PC-3 (cell line): Measurements from ENCODE around the gene PRR36. TPM values are rescaled to one million over a fixed set of nuclear protein-coding genes. Genes with fewer than 3 reads are reported as not detected.

Experiments
- ATAC-seq: fragments of 200-7000 bp; cut with Tn5 transposase; 2 replicates; pipeline ENCODE4 v1.9.1; 2020; ENCODE audit warnings: mild to moderate bottlenecking, moderate library complexity
- BruUV-seq: library from RNA; stranded (reverse); fragments of 400-500 nt; replicated peaks from 2 replicates; lab custom pipeline; 2021; lab: Mats Ljungman, UMichigan
- CTCF ChIA-PET: fragments of 300-600 bp; sonication (Branson Sonifier 250); formaldehyde crosslinking; loops from one replicate; lab custom pipeline; 2022; ENCODE audit warnings: antibody characterized with exemption; lab: Charles Lee
- POLR2A ChIA-PET: fragments of 300-600 bp; sonication (Branson Sonifier 250); formaldehyde crosslinking; loops from one replicate; lab custom pipeline; 2022; ENCODE audit warnings: antibody characterized with exemption; ENCODE audit not compliant: unreplicated experiment; lab: Charles Lee
- DNase-seq: peaks from one replicate; pipeline ENCODE4 v3.0.0-alpha.2; 2015
- H2AFZ ChIP-seq: fragments of 300-600 bp; sonication (generic); 2 replicates; pipeline ENCODE4 v1.6.0; 2016; ENCODE audit warnings: antibody characterized with exemption, low read length
- H3F3A ChIP-seq: fragments of 300-600 bp; sonication (generic); one replicate; pipeline ENCODE4 v1.6.0; 2017; ENCODE audit warnings: antibody characterized with exemption, low read length, control low read depth, mild to moderate bottlenecking; ENCODE audit not compliant: unreplicated experiment
- H3K27ac ChIP-seq: fragments of 300-600 bp; sonication (generic); 2 replicates; pipeline ENCODE4 v1.5.1; 2016; ENCODE audit warnings: mild to moderate bottlenecking, low read length
- H3K27me3 ChIP-seq: fragments of 300-600 bp; sonication (generic); 2 replicates; pipeline ENCODE4 v1.6.1; 2016; ENCODE audit warnings: low read length, mixed read lengths
- H3K36me3 ChIP-seq: fragments of 300-600 bp; sonication (generic); 2 replicates; pipeline ENCODE4 v1.6.1; 2016; ENCODE audit warnings: low read depth, mixed run types, low read length, mixed read lengths
- H3K4me1 ChIP-seq: fragments of 300-600 bp; sonication (generic); 2 replicates; pipeline ENCODE4 v1.5.1; 2016; ENCODE audit warnings: low read length; ENCODE audit not compliant: insufficient read depth
- H3K4me2 ChIP-seq: fragments of 300-600 bp; sonication (generic); 2 replicates; pipeline ENCODE4 v1.6.0; 2016; ENCODE audit warnings: low read length
- H3K4me3 ChIP-seq: fragments of 300-600 bp; sonication (generic); 2 replicates; pipeline ENCODE4 v1.5.1; 2016; ENCODE audit warnings: mild to moderate bottlenecking, low read length, mixed read lengths
- H3K79me2 ChIP-seq: fragments of 300-600 bp; sonication (generic); 2 replicates; pipeline ENCODE4 v1.6.1; 2017; ENCODE audit warnings: low read length, mixed read lengths
- H3K9ac ChIP-seq: fragments of 300-600 bp; sonication (generic); 2 replicates; pipeline ENCODE4 v1.6.0; 2016; ENCODE audit warnings: mild to moderate bottlenecking, low read length
- H3K9me2 ChIP-seq: fragments of 300-600 bp; sonication (generic); replicated peaks from 2 replicates; pipeline ENCODE4 v1.6.1; 2016; ENCODE audit warnings: mixed run types, low read length, mixed read lengths
- H3K9me3 ChIP-seq: fragments of 300-600 bp; sonication (generic); 2 replicates; pipeline ENCODE4 v1.6.1; 2016; ENCODE audit warnings: low read length, mixed read lengths
- H4K20me1 ChIP-seq: fragments of 300-600 bp; sonication (generic); 2 replicates; pipeline ENCODE4 v1.6.1; 2016; ENCODE audit warnings: low read length, mixed read lengths
- CTCF ChIP-seq: fragments of 300-600 bp; sonication (generic); conservative IDR thresholded peaks from 2 replicates; pipeline ENCODE4 v1.5.1; 2017; ENCODE audit warnings: antibody characterized with exemption, low read depth, mild to moderate bottlenecking, low read length
- EZH2 ChIP-seq: fragments of 300-600 bp; sonication (generic); IDR thresholded peaks from one replicate; pipeline ENCODE4 v1.6.1; 2017; ENCODE audit warnings: antibody characterized with exemption, mild to moderate bottlenecking, low read length; ENCODE audit not compliant: unreplicated experiment
- EZH2phosphoT487 ChIP-seq: fragments of 300-600 bp; sonication (generic); IDR thresholded peaks from 2 replicates; pipeline ENCODE4 v1.6.1; 2018; ENCODE audit warnings: mild to moderate bottlenecking, antibody characterized with exemption, low read length, borderline replicate concordance
- intact Hi-C: fragments of 100-400 bp; cut with micrococcal nuclease; formaldehyde crosslinking; loops from 2 replicates; pipeline ENCODE4 v1.9.0; 2023
- total RNA-seq: library from RNA; depleted of rRNA; stranded (reverse); fragments of >200 nt; gene quantifications from 2 replicates; pipeline ENCODE4 v1.2.3, GENCODE V29; 2014

The PRR36 gene
- total RNA-seq, 1 experiment from 2014 or later, result 2.5 TPM

DNA sequence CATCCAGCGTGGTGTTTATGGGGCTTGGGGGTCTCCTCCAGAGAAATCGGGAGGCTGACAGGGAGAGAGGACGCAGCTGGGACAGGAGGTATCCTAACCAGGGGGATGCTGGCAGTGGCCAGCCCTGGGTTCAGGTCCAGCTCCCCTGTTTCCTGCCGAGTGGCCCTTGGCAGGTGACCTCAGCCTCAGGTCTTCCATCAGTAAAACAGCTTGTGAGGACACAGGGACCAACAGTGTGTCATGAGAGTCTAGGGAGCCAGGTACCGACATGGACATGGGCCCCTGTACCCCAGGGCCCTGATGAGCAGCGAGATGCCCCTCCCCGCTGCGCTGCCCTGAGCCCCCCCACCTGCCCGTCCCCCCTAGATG lies 24.6 kb downstream of the PRR36 start:
- no peaks in the 10 kb centered on the region for H3K9me2 ChIP-seq
- no peaks in the 10 kb centered on the region for H3K79me2 ChIP-seq
- H3K4me1 ChIP-seq, result peaks cover 4% of the 10 kb centered on the region
- ATAC-seq (no peak), DNase-seq (no peak)
- H3K27ac ChIP-seq, result no peak overlapping the region
- no peak overlapping the region for H3K4me3 ChIP-seq
- H3K27me3 ChIP-seq, result no peaks in the 10 kb centered on the region
- TF ChIP-seq EZH2 (no peak), EZH2phosphoT487 (no peak), CTCF (no peak)
- no peaks in the 10 kb centered on the region for H3K9me3 ChIP-seq
- H4K20me1 ChIP-seq, result no peaks in the 10 kb centered on the region
- H3K9ac ChIP-seq, result no peak overlapping the region
- CTCF ChIA-PET, result no interaction called here
- intact Hi-C loops, result no loop called here
- no peaks in the 10 kb centered on the region for H3K36me3 ChIP-seq
- no peak overlapping the region for H3K4me2 ChIP-seq
- POLR2A ChIA-PET, result no interaction called here
- no peak overlapping the region for H2AFZ ChIP-seq
- no TSS peak for BruUV-seq
- no peaks in the 10 kb centered on the region for H3F3A ChIP-seq

- ATAC-seq, result no peak
- POLR2A ChIA-PET, result no interaction called here
- no TSS peak for BruUV-seq
- Histone ChIP-seq H2AFZ (no peak overlapping the region), H3K4me1 (peaks cover 4% of the 10 kb centered on the region), H3F3A (no peaks in the 10 kb centered on the region), H3K27ac (no peak overlapping the region), H3K9ac (no peak overlapping the region), H3K9me2 (no peaks in the 10 kb centered on the region), H3K79me2 (no peaks in the 10 kb centered on the region), H4K20me1 (no peaks in the 10 kb centered on the region), H3K4me2 (no peak overlapping the region), H3K9me3 (no peaks in the 10 kb centered on the region), H3K27me3 (no peaks in the 10 kb centered on the region), H3K36me3 (no peaks in the 10 kb centered on the region), H3K4me3 (no peak overlapping the region)
- no peak for DNase-seq
- intact Hi-C loops, result no loop called here
- no peak for TF ChIP-seq CTCF
- TF ChIP-seq EZH2phosphoT487, result no peak
- TF ChIP-seq EZH2, result no peak
- CTCF ChIA-PET, result no interaction called here
Measured at GRCh38 chr19:7848779-7849457, 25.3 kb downstream of the PRR36 start.

DNA sequence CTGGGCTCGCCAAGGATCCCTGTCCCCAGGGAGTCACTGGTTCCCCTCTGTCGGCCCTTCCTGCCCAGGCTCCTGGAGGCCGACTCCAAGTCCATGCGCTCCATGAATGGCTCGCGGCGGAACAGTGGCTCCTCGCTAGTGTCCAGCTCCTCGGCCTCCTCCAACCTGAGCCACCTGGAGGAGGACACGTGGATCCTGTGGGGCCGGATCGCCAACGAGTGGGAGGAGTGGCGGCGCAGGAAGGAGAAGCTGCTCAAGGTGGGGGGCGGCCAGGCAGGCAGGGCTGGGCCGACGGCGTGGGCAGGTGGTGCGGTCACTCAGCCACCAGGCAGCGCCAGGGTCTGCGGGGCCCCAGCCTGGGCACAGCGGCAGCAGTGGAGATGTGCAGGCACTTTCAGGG lies 26.5 kb downstream of the PRR36 start:
- H2AFZ ChIP-seq, result no peak overlapping the region
- no peaks in the 10 kb centered on the region for H3K36me3 ChIP-seq
- no peaks in the 10 kb centered on the region for H3K9me3 ChIP-seq
- no peak for ATAC-seq
- no peaks in the 10 kb centered on the region for H3K9me2 ChIP-seq
- no peak overlapping the region for H3K9ac ChIP-seq
- no peaks in the 10 kb centered on the region for H3K27me3 ChIP-seq
- H3F3A ChIP-seq, result no peaks in the 10 kb centered on the region
- no peak overlapping the region for H3K27ac ChIP-seq
- no peak for DNase-seq
- no peak overlapping the region for H3K4me3 ChIP-seq
- no peaks in the 10 kb centered on the region for H3K4me1 ChIP-seq
- ChIA-PET POLR2A (no interaction called here), CTCF (no interaction called here)
- no peaks in the 10 kb centered on the region for H4K20me1 ChIP-seq
- intact Hi-C loops, result no loop called here
- no peaks in the 10 kb centered on the region for H3K79me2 ChIP-seq
- H3K4me2 ChIP-seq, result no peak overlapping the region
- no TSS peak for BruUV-seq
- TF ChIP-seq EZH2phosphoT487, result no peak
- TF ChIP-seq CTCF, result no peak
